Measurements from ENCODE around the gene CREBL2.

GRCh38 chr12:12668005-12668404 lies 56.3 kb downstream of the CREBL2 start:
- TF ChIP-seq EZH2 (IDR thresholded peaks at IDR 0.05; ENCODE audit: borderline replicate concordance, insufficient read depth, low read depth, low read length, poor library complexity, severe bottlenecking) (no peak), CTCF (IDR thresholded peaks at IDR 0.05) (no peak)
